ENCODE results near the gene MAP2K4. TPM values are rescaled to one million over a fixed set of nuclear protein-coding genes. Genes with fewer than 3 reads are reported as not detected.

MAP2K4 gene
- total and polyA plus RNA-seq, 2 of the 8 experiments (the other 6 are each of a cell fraction or from before 2014, with no cell fraction given): 14.2 to 37.3 TPM

DNA sequence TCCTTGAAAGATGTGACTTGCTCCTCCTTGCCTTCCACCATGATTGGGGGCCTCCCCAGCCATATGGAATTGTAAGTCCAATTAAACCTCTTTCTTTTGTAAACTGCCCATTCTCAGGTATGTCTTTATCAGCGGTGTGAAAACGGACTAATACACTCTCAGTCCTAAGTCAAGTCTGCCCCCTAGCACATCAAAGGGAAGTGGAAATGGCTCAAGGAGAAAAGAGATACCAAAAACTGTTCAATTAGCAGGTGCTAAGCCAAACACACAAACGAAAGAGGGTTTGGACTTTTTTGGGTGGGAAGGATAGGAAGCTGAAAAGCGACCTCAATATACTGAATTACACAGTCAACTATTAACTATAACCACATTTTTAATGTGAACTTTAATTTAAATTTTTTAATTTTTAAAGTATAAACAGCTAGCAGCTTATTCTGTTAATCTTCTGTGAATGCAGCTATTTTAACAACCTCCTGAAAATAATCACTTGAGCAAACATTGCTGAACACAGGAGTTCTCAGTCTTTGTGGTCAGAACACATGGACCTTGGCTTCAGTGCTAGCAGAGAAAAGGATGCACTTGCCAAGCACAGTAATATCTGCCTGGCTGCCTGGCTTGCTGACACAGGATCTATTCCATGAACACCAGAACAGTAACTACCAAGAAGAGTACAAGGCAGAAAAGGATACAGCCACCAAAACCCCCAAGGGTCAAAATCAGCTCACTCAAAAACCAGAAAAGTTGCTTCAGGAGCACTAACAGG, 34.3 kb upstream of the MAP2K4 start (continued):
- TF ChIP-seq RFX5 (IDR thresholded peaks at IDR 0.05; ENCODE audit: borderline replicate concordance, low read depth, low read length) (no peak), SP2 (IDR thresholded peaks at IDR 0.05; ENCODE audit: low read length) (no peak), GABPA (IDR thresholded peaks at IDR 0.05; ENCODE audit: borderline replicate concordance, insufficient read depth, low read length) (no peak)
